Aorta (tissue), 5 donors: ENCODE measurements around the gene AUTS2. TPM values are rescaled to one million over a fixed set of nuclear protein-coding genes. Genes with fewer than 3 reads are reported as not detected.

Experiments used
- ATAC-seq: fragments of 200-7000 bp; cut with Tn5 transposase; one replicate; pipeline ENCODE4 v1.9.1; 2022; ENCODE audit warnings: moderate library complexity; ENCODE audit not compliant: low FRiP score
- DNase-seq, 2 donors: peaks; one replicate each; pipeline ENCODE4 v3.0.0-alpha.2; 2020
- H3K27ac ChIP-seq, 2 donors: one replicate each; pipeline ENCODE4 v1.5.1; 2013; ENCODE audit warnings: low read length in 2 of 2, mild to moderate bottlenecking in 2 of 2, moderate library complexity in 2 of 2, control low read depth in 1 of 2, inconsistent platforms in 1 of 2, low read depth in 1 of 2
- H3K27me3 ChIP-seq, 2 donors: one replicate each; pipeline ENCODE4 v1.6.1; 2013; ENCODE audit warnings: control low read depth in 1 of 2, low read length in 1 of 2, mild to moderate bottlenecking in 1 of 2, moderate library complexity in 1 of 2; ENCODE audit not compliant: insufficient read depth in 2 of 2, control insufficient read depth in 1 of 2
- H3K36me3 ChIP-seq, 2 donors: one replicate each; pipeline ENCODE4 v1.6.1; 2013; ENCODE audit warnings: control low read depth in 1 of 2, low read length in 1 of 2, mild to moderate bottlenecking in 1 of 2; ENCODE audit not compliant: insufficient read depth in 2 of 2, control insufficient read depth in 1 of 2
- H3K4me1 ChIP-seq, 2 donors: one replicate each; pipeline ENCODE4 v1.6.1; 2013; ENCODE audit warnings: low read length in 2 of 2, control low read depth in 1 of 2, mild to moderate bottlenecking in 1 of 2, moderate library complexity in 1 of 2; ENCODE audit not compliant: insufficient read depth in 2 of 2, control insufficient read depth in 1 of 2
- H3K4me3 ChIP-seq, 2 donors: one replicate each; pipeline ENCODE4 v1.5.1; 2013; ENCODE audit warnings: low read length in 2 of 2, control low read depth in 1 of 2, mild to moderate bottlenecking in 1 of 2
- H3K9me3 ChIP-seq: one replicate; pipeline ENCODE4 v1.6.1; 2013; ENCODE audit warnings: mild to moderate bottlenecking, low read length; ENCODE audit not compliant: control insufficient read depth
- WGBS, 2 donors: extraction: QIAGEN DNeasy Blood & Tissue Kit; methylation state at CpG; one replicate each; pipeline ENCODE4 v1.1.7; 2013; 5-methylcytosine and 5-hydroxymethylcytosine counted together
- intact Hi-C, 2 donors: fragments of 100-400 bp; cut with DNase I; formaldehyde crosslinking; loops; one replicate each; pipeline versions ENCODE4 v1.14.2 to v1.15.0; 2022
- polyA plus RNA-seq, 2 donors: library from polyadenylated mRNA; stranded (reverse); fragments of 200-250 nt; gene quantifications; one replicate each; pipeline ENCODE4 v1.2.3, GENCODE V29; 2013
- total RNA-seq, 2 donors: library from RNA; stranded (reverse); fragmentation: NEBNext Ultra II Directional; extraction: Animal tissue kit (Norgen Biotek cat#: 25700); gene quantifications; one replicate each; pipeline ENCODE4 v1.2.1, GENCODE V29; 2021
- donor health status: healthy with polysubstance abuse.
- donor health status: Bipolar disorder and iron deficiency.
- donor health status: DM: no; HTN: no; CAD: no.
- donor health status: DM: no; HTN: no; CAD: no.
- donor health status: DM: yes; HTN: yes; CAD: no.

AUTS2 gene
- total and polyA plus RNA-seq, 4 donors = 3.9 to 102 (median 57.0) TPM

GRCh38 chr7:69786730-69787395 lies 188.6 kb downstream of the AUTS2 start:
- DNase-seq (no peak), ATAC-seq (no peak)
- peaks cover 3 to 5% of the 10 kb centered on the region in 2 donors for H3K4me1 ChIP-seq
- no peaks in the 10 kb centered on the region for H3K27me3 ChIP-seq
- H3K36me3 ChIP-seq = no peaks in the 10 kb centered on the region
- no peaks in the 10 kb centered on the region for H3K9me3 ChIP-seq
- H3K27ac ChIP-seq = no peak overlapping the region
- H3K4me3 ChIP-seq = no peak overlapping the region
- intact Hi-C loops = no loop called here
- 80 to 94% methylated on average over 3 of the region's 3 CpGs for WGBS, 2 donors

GRCh38 chr7:69787736-69788431 lies 189.6 kb downstream of the AUTS2 start:
- no peaks in the 10 kb centered on the region for H3K36me3 ChIP-seq
- no peak overlapping the region for H3K4me3 ChIP-seq
- ATAC-seq (no peak), DNase-seq (no peak)
- H3K27ac ChIP-seq = no peak overlapping the region
- H3K9me3 ChIP-seq = no peaks in the 10 kb centered on the region
- 73 to 82% methylated on average over 5 of the region's 5 CpGs for WGBS, 2 donors
- H3K4me1 ChIP-seq = peaks cover 3 to 5% of the 10 kb centered on the region in 2 donors
- intact Hi-C loops = no loop called here
- H3K27me3 ChIP-seq = no peaks in the 10 kb centered on the region

GRCh38 chr7:69789563-69789962 lies 191.3 kb downstream of the AUTS2 start:
- H3K36me3 ChIP-seq = no peaks in the 10 kb centered on the region
- peaks cover 0 to 1% of the 10 kb centered on the region in 2 donors for H3K4me1 ChIP-seq
- ATAC-seq (no peak), DNase-seq (no peak)
- no peaks in the 10 kb centered on the region for H3K9me3 ChIP-seq
- H3K27me3 ChIP-seq = no peaks in the 10 kb centered on the region
- 79 to 81% methylated on average over 2 of the region's 2 CpGs for WGBS, 2 donors
- intact Hi-C loops = no loop called here
- no peak overlapping the region for H3K27ac ChIP-seq
- no peak overlapping the region for H3K4me3 ChIP-seq

GRCh38 chr7:69790977-69791724 lies 192.9 kb downstream of the AUTS2 start:
- DNase-seq (no peak), ATAC-seq (no peak)
- intact Hi-C loops = no loop called here
- Histone ChIP-seq H3K36me3 (no peaks in the 10 kb centered on the region), H3K27me3 (peaks cover 0 to 3% of the 10 kb centered on the region in 2 donors), H3K4me3 (no peak overlapping the region), H3K9me3 (no peaks in the 10 kb centered on the region), H3K4me1 (peaks cover 0 to 1% of the 10 kb centered on the region in 2 donors), H3K27ac (no peak overlapping the region)
- 91 to 92% methylated on average over 7 of the region's 7 CpGs for WGBS, 2 donors

- Histone ChIP-seq H3K4me3 (no peak overlapping the region), H3K36me3 (no peaks in the 10 kb centered on the region), H3K9me3 (no peaks in the 10 kb centered on the region), H3K4me1 (peaks cover 0 to 1% of the 10 kb centered on the region in 2 donors), H3K27ac (no peak overlapping the region), H3K27me3 (peaks cover 0 to 4% of the 10 kb centered on the region in 2 donors)
- 79 to 97% methylated on average over 1 of the region's 1 CpG for WGBS, 2 donors
- intact Hi-C loops = no loop called here
- DNase-seq = no peak
- ATAC-seq = no peak
These were observed 193.5 kb downstream of the AUTS2 start for GRCh38 chr7:69791739-69792138.

GRCh38 chr7:69795932-69796331 lies 197.7 kb downstream of the AUTS2 start:
- Histone ChIP-seq H3K27ac (no peak overlapping the region), H3K4me1 (no peaks in the 10 kb centered on the region), H3K4me3 (no peak overlapping the region), H3K9me3 (no peaks in the 10 kb centered on the region), H3K36me3 (no peaks in the 10 kb centered on the region), H3K27me3 (peaks cover 0 to 4% of the 10 kb centered on the region in 2 donors)
- no peak for ATAC-seq
- intact Hi-C loops = no loop called here
- no peak for DNase-seq
- 87 to 92% methylated on average over 5 of the region's 5 CpGs for WGBS, 2 donors

- intact Hi-C loops = no loop called here
- Histone ChIP-seq H3K4me1 (no peaks in the 10 kb centered on the region), H3K36me3 (no peaks in the 10 kb centered on the region), H3K27ac (no peak overlapping the region), H3K9me3 (no peaks in the 10 kb centered on the region), H3K4me3 (no peak overlapping the region), H3K27me3 (peaks cover 0 to 4% of the 10 kb centered on the region in 2 donors)
- WGBS, 2 donors = 91 to 97% methylated on average over 2 of the region's 2 CpGs
- ATAC-seq (no peak), DNase-seq (no peak)
These were observed 198.1 kb downstream of the AUTS2 start for GRCh38 chr7:69796416-69796815.

- intact Hi-C loops = no loop called here
- no peak overlapping the region for H3K27ac ChIP-seq
- no peaks in the 10 kb centered on the region for H3K4me1 ChIP-seq
- H3K4me3 ChIP-seq = no peak overlapping the region
- no peaks in the 10 kb centered on the region for H3K36me3 ChIP-seq
- H3K27me3 ChIP-seq = peaks cover 0 to 4% of the 10 kb centered on the region in 2 donors
- no peak for DNase-seq
- 77 to 87% methylated on average over 4 of the region's 4 CpGs for WGBS, 2 donors
- H3K9me3 ChIP-seq = no peaks in the 10 kb centered on the region
- no peak for ATAC-seq
These were observed 200.9 kb downstream of the AUTS2 start for GRCh38 chr7:69799048-69799697.
